ENCODE measurements around the gene SLC22A5.

DNA sequence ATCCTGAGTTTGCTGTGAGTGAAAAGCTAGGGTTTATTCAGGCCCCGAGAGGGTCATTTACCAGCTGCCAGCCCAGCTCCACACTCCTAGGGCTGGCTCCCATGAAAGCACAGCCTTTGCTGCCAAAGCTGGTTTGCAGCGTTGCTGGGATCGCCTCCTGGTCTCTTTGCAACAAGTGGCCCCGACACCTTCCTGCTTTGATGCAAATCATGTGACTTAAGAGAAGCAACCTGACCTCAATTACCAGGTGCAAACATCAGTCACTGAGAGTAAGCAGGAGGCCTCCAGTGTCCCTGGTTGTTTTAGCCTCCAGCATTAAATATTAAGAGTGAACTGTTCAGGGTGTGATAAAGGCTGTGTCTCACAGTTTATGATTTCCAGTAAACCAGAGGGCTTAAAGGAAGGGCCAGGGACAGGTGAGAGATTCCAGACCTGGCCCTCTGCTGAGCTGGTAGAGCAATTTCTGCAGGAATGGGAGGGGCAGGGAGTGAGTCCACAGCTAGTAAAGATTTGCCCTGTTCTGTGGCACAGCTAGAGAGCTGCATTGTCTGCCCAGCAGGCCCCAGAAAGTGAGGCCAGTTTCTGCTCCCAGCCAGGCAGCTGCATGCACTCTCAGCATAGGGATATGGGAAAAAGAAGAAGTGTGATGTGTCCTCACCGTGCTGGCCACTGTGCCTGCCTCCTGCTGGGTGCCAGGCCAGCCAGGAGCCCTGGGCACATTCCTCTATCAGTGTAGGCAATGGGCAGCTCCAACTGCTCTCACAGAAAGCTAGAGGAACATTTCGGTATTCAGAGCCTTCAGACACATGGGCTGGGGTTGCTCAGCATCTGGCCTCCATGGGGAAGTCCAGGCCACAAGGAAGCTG is 58.0 kb downstream of the SLC22A5 start:
- TF ChIP-seq EZH2 (IDR thresholded peaks at IDR 0.05) (no peak), POLR2AphosphoS5 (IDR thresholded peaks at IDR 0.05; ENCODE audit: borderline replicate concordance, low read depth, low read length) (no peak)

Measured in SK-N-MC (cell line).